GM12878 (cell line): ENCODE measurements around the gene FGFRL1.

Experiments used
- CEBPB ChIP-seq, 2 experiments: fragments of 150-350 bp in 1 of 2; IDR thresholded peaks; 2 replicates each; pipeline ENCODE4 v1.6.1; 2012 to 2014; ENCODE audit warnings: low read depth in 2 of 2, low read length in 2 of 2, borderline replicate concordance in 1 of 2, inconsistent platforms in 1 of 2
- EZH2 ChIP-seq: IDR thresholded peaks from 2 replicates; pipeline ENCODE4 v1.6.1; 2012; ENCODE audit warnings: low read depth, mild to moderate bottlenecking, control low read depth, inconsistent platforms, low read length, borderline replicate concordance; ENCODE audit not compliant: control insufficient read depth
- HDGF ChIP-seq: fragments of 450-650 bp; IDR thresholded peaks from 2 replicates; pipeline ENCODE4 v1.6.1; 2016; ENCODE audit warnings: antibody characterized with exemption
- SIN3A ChIP-seq: IDR thresholded peaks from 2 replicates; pipeline ENCODE4 v1.6.1; 2012; ENCODE audit warnings: low read depth, low read length, improper control_type of control experiment
- YY1 ChIP-seq: IDR thresholded peaks from 2 replicates; pipeline ENCODE4 v1.6.1; 2011; ENCODE audit warnings: low read depth, mild to moderate bottlenecking, low read length

- no peak for TF ChIP-seq EZH2
- no peak for TF ChIP-seq YY1
- TF ChIP-seq CEBPB (IDR thresholded peaks at IDR 0.05; ENCODE audit: borderline replicate concordance in 1 of 2, low read depth in 2 of 2, low read length in 2 of 2) = no peak
- TF ChIP-seq HDGF = no peak
- TF ChIP-seq SIN3A = no peak
Observed at GRCh38 chr4:1075225-1075624, 63.8 kb downstream of the FGFRL1 start.
